OCI-LY1 (cell line): ENCODE data around the gene RBP5.

Experiments used
- H2AFZ ChIP-seq: fragments of 200-600 bp; sonication (generic), shearing (Covaris generic); 2 replicates; pipeline ENCODE4 v1.6.0; 2014; ENCODE audit warnings: antibody characterized with exemption, mild to moderate bottlenecking, low read length
- H3F3A ChIP-seq: fragments of 200-600 bp; sonication (generic), shearing (Covaris generic); 2 replicates; pipeline ENCODE4 v1.6.0; 2014; ENCODE audit warnings: mild to moderate bottlenecking, antibody characterized with exemption, low read length, moderate library complexity; ENCODE audit not compliant: insufficient read depth
- H3K27ac ChIP-seq: fragments of 200-600 bp; sonication (generic); 2 replicates; pipeline ENCODE4 v1.5.1; 2014; ENCODE audit warnings: low read length, mixed run types, mild to moderate bottlenecking, low read depth; ENCODE audit not compliant: poor library complexity, severe bottlenecking
- H3K27me3 ChIP-seq: fragments of 200-600 bp; sonication (generic); 2 replicates; pipeline ENCODE4 v1.6.0; 2014; ENCODE audit warnings: antibody characterized with exemption, mild to moderate bottlenecking, low read length, moderate library complexity; ENCODE audit not compliant: insufficient read depth
- H3K36me3 ChIP-seq: fragments of 200-600 bp; sonication (generic); 2 replicates; pipeline ENCODE4 v1.6.1; 2014; ENCODE audit warnings: mild to moderate bottlenecking, antibody characterized with exemption, low read length, moderate library complexity, mixed read lengths; ENCODE audit not compliant: insufficient read depth
- H3K4me1 ChIP-seq: fragments of 200-600 bp; sonication (generic); 2 replicates; pipeline ENCODE4 v1.5.1; 2014; ENCODE audit warnings: mild to moderate bottlenecking, low read length, moderate library complexity; ENCODE audit not compliant: insufficient read depth, severe bottlenecking
- H3K4me2 ChIP-seq: fragments of 200-600 bp; sonication (generic), shearing (Covaris generic); 2 replicates; pipeline ENCODE4 v1.6.1; 2014; ENCODE audit warnings: low read length
- H3K4me3 ChIP-seq: fragments of 200-600 bp; sonication (generic); 2 replicates; pipeline ENCODE4 v1.5.1; 2014; ENCODE audit warnings: low read length, low read depth, mild to moderate bottlenecking, mixed read lengths; ENCODE audit not compliant: poor library complexity, severe bottlenecking
- H3K79me2 ChIP-seq: fragments of 200-600 bp; shearing (Covaris generic); 2 replicates; pipeline ENCODE4 v1.6.1; 2016; ENCODE audit warnings: mixed run types, low read length, mixed read lengths; ENCODE audit not compliant: insufficient read depth
- H3K9ac ChIP-seq: fragments of 200-600 bp; sonication (generic), shearing (Covaris generic); 2 replicates; pipeline ENCODE4 v1.6.1; 2014; ENCODE audit warnings: mild to moderate bottlenecking, low read length, mixed read lengths
- H3K9me2 ChIP-seq: fragments of 200-600 bp; sonication (generic), shearing (Covaris generic); 2 replicates; pipeline ENCODE4 v1.6.1; 2014; ENCODE audit warnings: low read depth, mild to moderate bottlenecking, low read length, mixed read lengths
- H3K9me3 ChIP-seq: fragments of 200-600 bp; shearing (Covaris generic); 2 replicates; pipeline ENCODE4 v1.6.1; 2014; ENCODE audit warnings: low read length, mixed read lengths
- H4K20me1 ChIP-seq: fragments of 200-600 bp; sonication (generic), shearing (Covaris generic); 2 replicates; pipeline ENCODE4 v1.6.0; 2016; ENCODE audit warnings: mild to moderate bottlenecking, low read length; ENCODE audit not compliant: insufficient read depth
- EZH2 ChIP-seq: fragments of 200-600 bp; sonication (generic), shearing (Covaris generic); IDR thresholded peaks from 2 replicates; pipeline ENCODE4 v1.8.0; 2017; ENCODE audit warnings: borderline replicate concordance, mixed run types, mild to moderate bottlenecking, antibody characterized with exemption, low read length, moderate library complexity, mixed read lengths
- TF ChIP-seq, protein P1 (sequence below): fragments of 200-600 bp; sonication (generic), shearing (Covaris generic); IDR thresholded peaks from 2 replicates; pipeline ENCODE4 v1.5.1; 2017; ENCODE audit warnings: mild to moderate bottlenecking, antibody characterized with exemption, low read length, moderate library complexity, mixed read lengths

Gene RBP5

GRCh38 chr12:7143564-7143963, 14.9 kb upstream of the RBP5 start:
- Histone ChIP-seq H3K36me3 (no peaks in the 10 kb centered on the region), H3K79me2 (no peaks in the 10 kb centered on the region), H3K27ac (no peak overlapping the region), H2AFZ (no peak overlapping the region), H3K4me2 (no peak overlapping the region), H3F3A (no peaks in the 10 kb centered on the region), H3K4me1 (no peaks in the 10 kb centered on the region), H3K9ac (no peak overlapping the region), H4K20me1 (no peaks in the 10 kb centered on the region), H3K27me3 (no peaks in the 10 kb centered on the region), H3K9me3 (no peaks in the 10 kb centered on the region), H3K4me3 (no peak overlapping the region), H3K9me2 (no peaks in the 10 kb centered on the region)
- TF ChIP-seq, protein P1, sequence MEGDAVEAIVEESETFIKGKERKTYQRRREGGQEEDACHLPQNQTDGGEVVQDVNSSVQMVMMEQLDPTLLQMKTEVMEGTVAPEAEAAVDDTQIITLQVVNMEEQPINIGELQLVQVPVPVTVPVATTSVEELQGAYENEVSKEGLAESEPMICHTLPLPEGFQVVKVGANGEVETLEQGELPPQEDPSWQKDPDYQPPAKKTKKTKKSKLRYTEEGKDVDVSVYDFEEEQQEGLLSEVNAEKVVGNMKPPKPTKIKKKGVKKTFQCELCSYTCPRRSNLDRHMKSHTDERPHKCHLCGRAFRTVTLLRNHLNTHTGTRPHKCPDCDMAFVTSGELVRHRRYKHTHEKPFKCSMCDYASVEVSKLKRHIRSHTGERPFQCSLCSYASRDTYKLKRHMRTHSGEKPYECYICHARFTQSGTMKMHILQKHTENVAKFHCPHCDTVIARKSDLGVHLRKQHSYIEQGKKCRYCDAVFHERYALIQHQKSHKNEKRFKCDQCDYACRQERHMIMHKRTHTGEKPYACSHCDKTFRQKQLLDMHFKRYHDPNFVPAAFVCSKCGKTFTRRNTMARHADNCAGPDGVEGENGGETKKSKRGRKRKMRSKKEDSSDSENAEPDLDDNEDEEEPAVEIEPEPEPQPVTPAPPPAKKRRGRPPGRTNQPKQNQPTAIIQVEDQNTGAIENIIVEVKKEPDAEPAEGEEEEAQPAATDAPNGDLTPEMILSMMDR, result no peak

GRCh38 chr12:7142809-7143465, 14.2 kb upstream of the RBP5 start:
- H3K27ac ChIP-seq, result no peak overlapping the region
- H3K4me1 ChIP-seq, result no peaks in the 10 kb centered on the region
- TF ChIP-seq, protein P1, result no peak
- no peak for TF ChIP-seq EZH2
- no peak overlapping the region for H3K4me2 ChIP-seq
- H3K9me2 ChIP-seq, result no peaks in the 10 kb centered on the region
- no peak overlapping the region for H3K4me3 ChIP-seq
- H3K27me3 ChIP-seq, result no peaks in the 10 kb centered on the region
- no peaks in the 10 kb centered on the region for H3K79me2 ChIP-seq
- no peaks in the 10 kb centered on the region for H3K9me3 ChIP-seq
- H3K9ac ChIP-seq, result no peak overlapping the region
- no peak overlapping the region for H2AFZ ChIP-seq
- no peaks in the 10 kb centered on the region for H3K36me3 ChIP-seq
- H4K20me1 ChIP-seq, result no peaks in the 10 kb centered on the region
- H3F3A ChIP-seq, result no peaks in the 10 kb centered on the region

GRCh38 chr12:7142056-7142644, 13.5 kb upstream of the RBP5 start:
- TF ChIP-seq, protein P1, result peak; percentile 82
- no peak for TF ChIP-seq EZH2
- Histone ChIP-seq H3K27me3 (no peaks in the 10 kb centered on the region), H2AFZ (no peak overlapping the region), H3K36me3 (no peaks in the 10 kb centered on the region), H3K4me2 (no peak overlapping the region), H3K4me1 (no peaks in the 10 kb centered on the region), H3K9me2 (no peaks in the 10 kb centered on the region), H3K9me3 (no peaks in the 10 kb centered on the region), H3K4me3 (no peak overlapping the region), H3K79me2 (no peaks in the 10 kb centered on the region), H3F3A (no peaks in the 10 kb centered on the region), H3K27ac (no peak overlapping the region), H3K9ac (no peak overlapping the region), H4K20me1 (no peaks in the 10 kb centered on the region)
